Measurements from ENCODE around the gene NPW.

NPW gene

GRCh38 chr16:1998360-1998835, 21.2 kb upstream of the NPW start:
- no peak for TF ChIP-seq TCF12 (IDR thresholded peaks at IDR 0.05; ENCODE audit: low read depth)
- no peak for TF ChIP-seq CEBPB (IDR thresholded peaks at IDR 0.05)
- TF ChIP-seq TEAD4 (IDR thresholded peaks at IDR 0.05) = no peak
- TF ChIP-seq FOXM1 (IDR thresholded peaks at IDR 0.05; ENCODE audit: borderline replicate concordance, low read depth) = no peak
- TF ChIP-seq EGR1 (IDR thresholded peaks at IDR 0.05) = no peak

GRCh38 chr16:1998852-1999801, 20.5 kb upstream of the NPW start:
- no peak for TF ChIP-seq FOXM1 (IDR thresholded peaks at IDR 0.05; ENCODE audit: borderline replicate concordance, low read depth)
- TF ChIP-seq EGR1 (IDR thresholded peaks at IDR 0.05) = no peak
- no peak for TF ChIP-seq RAD21 (IDR thresholded peaks at IDR 0.05; ENCODE audit: low read depth)
- no peak for TF ChIP-seq NFIC (IDR thresholded peaks at IDR 0.05)
- TF ChIP-seq TAF1 (IDR thresholded peaks at IDR 0.05; ENCODE audit: low read depth) = no peak
- TF ChIP-seq CREB1 (IDR thresholded peaks at IDR 0.05; ENCODE audit: low read depth) = no peak
- TF ChIP-seq CEBPB (IDR thresholded peaks at IDR 0.05) = no peak
- TF ChIP-seq TEAD4 (IDR thresholded peaks at IDR 0.05) = no peak
- no peak for TF ChIP-seq YY1 (IDR thresholded peaks at IDR 0.05; ENCODE audit: low read depth)
- TF ChIP-seq USF1 (IDR thresholded peaks at IDR 0.05) = no peak
- TF ChIP-seq REST (IDR thresholded peaks at IDR 0.05; ENCODE audit: low read depth) = no peak

GRCh38 chr16:1999866-2000514, 19.6 kb upstream of the NPW start:
- TF ChIP-seq EGR1 (IDR thresholded peaks at IDR 0.05) = no peak
- no peak for TF ChIP-seq ZBTB7A (IDR thresholded peaks at IDR 0.05; ENCODE audit: low read depth)
- no peak for TF ChIP-seq REST (IDR thresholded peaks at IDR 0.05; ENCODE audit: low read depth)
- no peak for TF ChIP-seq EP300 (IDR thresholded peaks at IDR 0.05; ENCODE audit: borderline replicate concordance)
- no peak for TF ChIP-seq YY1 (IDR thresholded peaks at IDR 0.05; ENCODE audit: low read depth)
- TF ChIP-seq CEBPB (IDR thresholded peaks at IDR 0.05) = no peak
- TF ChIP-seq RAD21 (IDR thresholded peaks at IDR 0.05; ENCODE audit: low read depth) = no peak
- TF ChIP-seq CREB1 (IDR thresholded peaks at IDR 0.05; ENCODE audit: low read depth) = no peak
- TF ChIP-seq FOXM1 (IDR thresholded peaks at IDR 0.05; ENCODE audit: borderline replicate concordance, low read depth) = no peak
- no peak for TF ChIP-seq USF1 (IDR thresholded peaks at IDR 0.05)
- TF ChIP-seq TCF12 (IDR thresholded peaks at IDR 0.05; ENCODE audit: low read depth) = no peak
- no peak for TF ChIP-seq TEAD4 (IDR thresholded peaks at IDR 0.05)

GRCh38 chr16:2001035-2001434, 18.6 kb upstream of the NPW start:
- TF ChIP-seq ZBTB7A (IDR thresholded peaks at IDR 0.05; ENCODE audit: low read depth) = no peak
- no peak for TF ChIP-seq YY1 (IDR thresholded peaks at IDR 0.05; ENCODE audit: low read depth)
- TF ChIP-seq USF1 (IDR thresholded peaks at IDR 0.05) = no peak
- TF ChIP-seq EGR1 (IDR thresholded peaks at IDR 0.05) = no peak
- no peak for TF ChIP-seq MAX (IDR thresholded peaks at IDR 0.05)
- no peak for TF ChIP-seq NFIC (IDR thresholded peaks at IDR 0.05)
- TF ChIP-seq TAF1 (IDR thresholded peaks at IDR 0.05; ENCODE audit: low read depth) = no peak
- TF ChIP-seq FOXM1 (IDR thresholded peaks at IDR 0.05; ENCODE audit: borderline replicate concordance, low read depth) = no peak
- TF ChIP-seq EP300 (IDR thresholded peaks at IDR 0.05; ENCODE audit: borderline replicate concordance) = no peak
- no peak for TF ChIP-seq CEBPB (IDR thresholded peaks at IDR 0.05)
- TF ChIP-seq CREB1 (IDR thresholded peaks at IDR 0.05; ENCODE audit: low read depth) = no peak
- no peak for TF ChIP-seq REST (IDR thresholded peaks at IDR 0.05; ENCODE audit: low read depth)
- TF ChIP-seq RAD21 (IDR thresholded peaks at IDR 0.05; ENCODE audit: low read depth) = no peak
- TF ChIP-seq TCF12 (IDR thresholded peaks at IDR 0.05; ENCODE audit: low read depth) = no peak
- TF ChIP-seq TEAD4 (IDR thresholded peaks at IDR 0.05) = no peak
